Fibroblast of pulmonary artery (primary cell): Measurements from ENCODE around the gene PRL.

Source experiments
- DNase-seq: peaks from one replicate; pipeline ENCODE4 v3.0.0-alpha.2; 2010; ENCODE audit warnings: low read depth
- H3K4me3 ChIP-seq: replicated peaks from 2 replicates; pipeline ENCODE4 v1.5.1; 2011; ENCODE audit warnings: low read depth, mild to moderate bottlenecking, control low read depth, low read length, moderate library complexity
- CTCF ChIP-seq: IDR thresholded peaks from 2 replicates; pipeline ENCODE4 v1.5.1; 2011; ENCODE audit warnings: mild to moderate bottlenecking, control low read depth, low read length, inconsistent platforms; ENCODE audit errors: missing control alignments

The PRL gene

DNA sequence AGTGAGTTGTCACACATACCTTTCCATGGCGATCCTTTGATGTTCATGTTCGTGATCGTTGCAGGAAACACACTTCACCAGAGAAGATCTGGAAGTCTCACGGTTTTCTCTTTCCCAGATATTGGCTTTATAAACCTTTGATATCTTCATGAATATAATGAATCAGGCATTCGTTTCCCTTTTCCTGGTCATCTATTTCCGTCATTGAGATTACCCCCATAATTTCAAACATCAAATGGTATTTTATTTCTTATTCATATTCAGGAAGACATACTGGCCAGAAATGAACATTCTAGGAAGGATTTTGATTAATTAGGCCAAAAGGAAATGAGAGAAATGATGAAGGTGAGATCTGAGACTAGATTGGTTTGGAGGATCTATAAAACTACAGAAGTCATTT is at the start of gene PRL:
PRL (minus strand) TSS at position 101 of the 400 bp plus-strand sequence; CDS start at position 47, 54 bp downstream.
- DNase-seq, result no peak
- TF ChIP-seq CTCF, result no peak
- no peak within 1 kb of the TSS for H3K4me3 ChIP-seq

DNA sequence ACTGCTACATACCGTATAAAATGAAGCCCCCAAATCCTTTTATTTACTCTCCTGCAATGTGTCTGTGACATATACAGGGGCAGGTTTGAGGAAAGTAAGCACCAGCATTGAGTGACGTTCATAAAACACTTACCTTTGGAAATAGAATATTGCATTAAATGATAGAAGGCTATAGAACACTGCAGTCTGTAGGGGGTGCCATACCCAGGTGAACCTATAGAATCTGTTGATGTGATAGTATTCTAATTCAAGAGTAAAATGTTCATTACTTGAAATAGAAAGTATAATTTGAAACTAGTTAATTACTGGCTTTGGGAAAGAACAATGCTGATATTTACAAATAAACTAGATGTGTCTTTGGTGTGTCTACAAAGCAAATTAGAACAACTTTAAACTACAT is 47.0 kb upstream of the PRL start:
- no peak for DNase-seq
- no peak overlapping the region for H3K4me3 ChIP-seq
- no peak for TF ChIP-seq CTCF

DNA sequence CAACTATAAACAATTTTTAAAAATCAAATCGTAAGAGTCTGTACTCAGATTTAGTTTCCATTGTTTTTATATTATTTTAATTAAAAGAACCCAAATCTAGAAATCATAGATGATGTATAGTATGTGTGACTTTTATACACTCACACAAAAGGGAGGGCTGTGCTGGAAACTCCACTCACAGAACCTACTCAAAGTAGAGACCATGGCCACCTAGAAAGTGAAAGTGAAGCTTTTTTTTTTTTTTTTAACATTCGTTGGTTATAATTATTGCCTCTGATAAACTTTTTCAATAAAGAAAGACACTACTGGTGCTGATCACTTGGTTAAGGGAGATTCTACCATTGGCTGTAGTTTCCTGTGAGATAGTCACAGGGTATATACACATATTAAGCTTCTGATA is 37.9 kb upstream of the PRL start:
- TF ChIP-seq CTCF, result no peak
- H3K4me3 ChIP-seq, result no peak overlapping the region
- DNase-seq, result no peak

DNA sequence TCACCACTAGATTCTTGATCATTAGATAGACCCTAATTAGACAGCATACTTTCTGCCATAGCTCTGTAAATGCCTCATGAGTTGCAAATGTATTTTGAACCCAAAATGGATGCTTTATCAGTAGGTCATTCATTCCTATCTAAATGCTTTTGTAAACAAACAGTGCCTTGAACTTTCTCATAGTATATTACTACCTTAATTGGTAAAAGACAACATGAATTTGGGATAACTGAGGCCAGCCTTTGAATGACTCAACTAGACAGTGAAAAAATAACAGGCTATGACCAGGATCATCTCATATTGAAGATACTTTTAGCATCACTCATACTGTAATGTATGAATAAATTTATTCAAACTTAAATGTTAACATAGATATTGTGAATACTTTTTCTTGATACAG is 37.0 kb upstream of the PRL start:
- no peak overlapping the region for H3K4me3 ChIP-seq
- no peak for TF ChIP-seq CTCF
- no peak for DNase-seq

GRCh38 chr6:22332711-22333110 is 35.9 kb upstream of the PRL start:
- no peak overlapping the region for H3K4me3 ChIP-seq
- no peak for DNase-seq
- no peak for TF ChIP-seq CTCF

DNA sequence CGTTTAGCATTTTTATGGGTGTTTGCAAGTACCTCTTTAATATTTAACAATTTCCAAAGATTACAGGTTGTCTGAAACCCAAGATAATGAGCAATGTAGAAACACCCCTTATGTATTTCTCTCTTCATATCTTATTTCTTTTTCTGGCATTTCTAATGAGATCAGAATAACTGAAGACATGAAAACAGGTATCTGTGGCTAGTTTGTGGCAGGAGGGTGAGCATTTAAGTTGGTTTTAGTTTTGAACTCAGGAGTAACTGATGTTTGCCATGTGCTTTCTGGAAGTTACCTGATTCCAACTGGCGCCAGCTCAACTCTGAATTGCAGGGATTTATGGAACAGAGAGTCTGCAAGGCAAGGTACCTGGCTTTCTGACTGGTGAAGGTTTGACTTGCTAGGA is 35.4 kb upstream of the PRL start:
- no peak overlapping the region for H3K4me3 ChIP-seq
- no peak for DNase-seq
- no peak for TF ChIP-seq CTCF

GRCh38 chr6:22330941-22331340 is 34.1 kb upstream of the PRL start:
- DNase-seq, result no peak
- no peak overlapping the region for H3K4me3 ChIP-seq
- TF ChIP-seq CTCF, result no peak
